Cardiac muscle cell (in vitro differentiated cells and primary cell): ENCODE data around the gene PCDH19. TPM values are rescaled to one million over a fixed set of nuclear protein-coding genes. Genes with fewer than 3 reads are reported as not detected.
A peak's percentile ranks its signal among the peaks of the same experiment; 100 is the strongest.
"Not testable (repeated sequence)": the region's sequence is repeated elsewhere in the genome, so short reads cannot be mapped to it uniquely, and the experiment has no call there.

ENCODE experiments used
- DNase-seq, 2 donors: peaks; one replicate each; pipeline versions ENCODE4 v3.0.0 to v3.0.0-alpha.2; 2010 to 2017; ENCODE audit warnings: low read depth in 1 of 2, low spot score in 1 of 2
- H3K27ac ChIP-seq: fragments of 200-600 bp; sonication (generic); 2 replicates; pipeline ENCODE4 v1.5.1; 2016
- H3K27me3 ChIP-seq: fragments of 200-600 bp; sonication (generic); 2 replicates; pipeline ENCODE4 v1.6.0; 2016; ENCODE audit warnings: control low read depth
- H3K36me3 ChIP-seq: fragments of 200-600 bp; sonication (generic); 2 replicates; pipeline ENCODE4 v1.5.1; 2016; ENCODE audit warnings: control low read depth
- H3K4me1 ChIP-seq: fragments of 200-600 bp; sonication (generic); 2 replicates; pipeline ENCODE4 v1.8.1; 2017; ENCODE audit warnings: low read depth, mild to moderate bottlenecking, mixed run types
- H3K4me3 ChIP-seq: fragments of 200-600 bp; sonication (generic); 2 replicates; pipeline ENCODE4 v1.5.1; 2016; ENCODE audit warnings: mild to moderate bottlenecking
- H3K9me3 ChIP-seq: fragments of 200-600 bp; sonication (generic); 2 replicates; pipeline ENCODE4 v1.5.1; 2017; ENCODE audit warnings: low read depth, mild to moderate bottlenecking, control low read depth
- CTCF ChIP-seq: IDR thresholded peaks from 2 replicates; pipeline ENCODE4 v1.5.1; 2012; ENCODE audit warnings: low read depth, mild to moderate bottlenecking, low read length
- polyA plus RNA-seq: library from polyadenylated mRNA; unstranded; fragments of >200 nt; fragmentation: Nextera tagmentation; extraction: Ambion mirVana; gene quantifications from 2 replicates; pipeline ENCODE4 v1.2.1, GENCODE V29; 2016
- total RNA-seq: library from RNA; depleted of rRNA; stranded (reverse); fragments of >200 nt; gene quantifications from 2 replicates; pipeline ENCODE4 v1.2.3, GENCODE V29; 2016

Gene PCDH19
- total RNA-seq (0.60 TPM in 2 replicates), polyA plus RNA-seq (0.14 and 1.7 TPM in 2 replicates)

- Histone ChIP-seq H3K4me3 (peak within 1 kb of the TSS; percentile 39), H3K27me3 (peaks cover 80% of the 10 kb centered on the region), H3K36me3 (no peaks in the 10 kb centered on the region), H3K27ac (no peak within 1 kb of the TSS), H3K4me1 (peaks cover 6% of the 10 kb centered on the region), H3K9me3 (no peaks in the 10 kb centered on the region)
- TF ChIP-seq CTCF, result no peak
- DNase-seq, result peak; percentile 65 to 89
Measured at GRCh38 chrX:100409610-100410590, at the start of gene PCDH19. Gene PCDH19, minus strand, starts transcription at chrX:100410273. Its CDS starts 1,676 bp downstream, at chrX:100408597.

- DNase-seq, result peak in 1 of 2 donors; percentile 38
- Histone ChIP-seq H3K27me3 (no peaks in the 10 kb centered on the region), H3K27ac (no peak overlapping the region)
Measured at GRCh38 chrX:100449696-100450608, 39.9 kb upstream of the PCDH19 start.

GRCh38 chrX:100447655-100448397 lies 37.8 kb upstream of the PCDH19 start:
- Histone ChIP-seq H3K36me3 (no peaks in the 10 kb centered on the region), H3K4me1 (no peaks in the 10 kb centered on the region), H3K27ac (no peak overlapping the region), H3K4me3 (peak overlapping the region; percentile 33), H3K9me3 (no peaks in the 10 kb centered on the region), H3K27me3 (no peaks in the 10 kb centered on the region)
- DNase-seq, result peak; percentile 38 to 77
- peak; percentile 71 for TF ChIP-seq CTCF

More at GRCh38 chrX:100449696-100450608, 39.9 kb upstream of the PCDH19 start:
- Histone ChIP-seq H3K4me1 (no peaks in the 10 kb centered on the region), H3K36me3 (no peaks in the 10 kb centered on the region), H3K4me3 (no peak overlapping the region), H3K9me3 (no peaks in the 10 kb centered on the region)
- TF ChIP-seq CTCF, result no peak

GRCh38 chrX:100445593-100445992 lies 35.5 kb upstream of the PCDH19 start:
- H3K27me3 ChIP-seq, result no peaks in the 10 kb centered on the region
- no peak for TF ChIP-seq CTCF
- DNase-seq, result no peak
- no peaks in the 10 kb centered on the region for H3K4me1 ChIP-seq
- no peaks in the 10 kb centered on the region for H3K36me3 ChIP-seq
- no peak overlapping the region for H3K27ac ChIP-seq
- no peak overlapping the region for H3K4me3 ChIP-seq
- no peaks in the 10 kb centered on the region for H3K9me3 ChIP-seq

GRCh38 chrX:100441321-100441720 lies 31.2 kb upstream of the PCDH19 start:
- not testable (repeated sequence) for DNase-seq, H3K9me3 ChIP-seq, H3K27ac ChIP-seq, H3K36me3 ChIP-seq, H3K4me3 ChIP-seq, H3K27me3 ChIP-seq, H3K4me1 ChIP-seq
